Esophagus muscularis mucosa (tissue), 4 donors: ENCODE results near the gene FGD2. TPM values are rescaled to one million over a fixed set of nuclear protein-coding genes. Genes with fewer than 3 reads are reported as not detected.

ENCODE experiments used
- DNase-seq: peaks from one replicate; pipeline ENCODE4 v3.0.0-alpha.2; 2017; ENCODE audit errors: extremely low spot score
- H3K27ac ChIP-seq, 4 donors: fragments of 200-600 bp; sonication (generic); replicated peaks in 1 of 4; 1 replicate in 3 of 4; 2 replicates in 1 of 4; pipeline ENCODE4 v1.5.1; 2016 to 2019; ENCODE audit warnings: mild to moderate bottlenecking in 1 of 4
- H3K27me3 ChIP-seq, 4 donors: fragments of 200-600 bp; sonication (generic); one replicate each; pipeline versions ENCODE4 v1.5.1 to v1.6.0; 2016 to 2019
- H3K36me3 ChIP-seq, 4 donors: fragments of 200-600 bp; sonication (generic); one replicate each; pipeline ENCODE4 v1.5.1; 2016 to 2019
- H3K4me1 ChIP-seq, 4 donors: fragments of 200-600 bp; sonication (generic); one replicate each; pipeline ENCODE4 v1.5.1; 2016 to 2019
- H3K4me3 ChIP-seq, 4 donors: fragments of 200-600 bp; sonication (generic); 1 replicate in 2 of 4; 2 replicates in 2 of 4; pipeline ENCODE4 v1.5.1; 2016 to 2019; ENCODE audit warnings: mild to moderate bottlenecking in 4 of 4, moderate library complexity in 1 of 4
- H3K9me3 ChIP-seq, 4 donors: fragments of 200-600 bp; sonication (generic); 1 replicate in 3 of 4; 2 replicates in 1 of 4; pipeline ENCODE4 v1.5.1; 2016 to 2019
- CTCF ChIP-seq, 3 experiments: fragments of 200-600 bp in 2 of 3; fragments of 450-650 bp in 1 of 3; sonication (generic) in 2 of 3; IDR thresholded peaks; one replicate each; pipeline ENCODE4 v1.5.1; 2017 to 2019; ENCODE audit warnings: antibody characterized with exemption in 3 of 3, mild to moderate bottlenecking in 2 of 3, moderate library complexity in 1 of 3
- EP300 ChIP-seq: sonication (generic); formaldehyde crosslinking; IDR thresholded peaks from one replicate; pipeline ENCODE4 v1.6.1; 2017; ENCODE audit warnings: antibody characterized with exemption
- POLR2A ChIP-seq: fragments of 450-650 bp; IDR thresholded peaks from one replicate; pipeline ENCODE4 v1.6.1; 2017; ENCODE audit warnings: antibody characterized with exemption, moderate library complexity, mild to moderate bottlenecking, low read depth
- POLR2AphosphoS5 ChIP-seq, 2 donors: sonication (generic); formaldehyde crosslinking; IDR thresholded peaks; one replicate each; pipeline ENCODE4 v1.6.1; 2017; ENCODE audit warnings: antibody characterized with exemption in 2 of 2
- WGBS: methylation state at CpG from one replicate; pipeline ENCODE4 v1.1.5; 2018; 5-methylcytosine and 5-hydroxymethylcytosine counted together
- intact Hi-C: fragments of 100-400 bp; cut with DNase I; formaldehyde crosslinking; loops from one replicate; pipeline ENCODE4 v1.15.1; 2023
- total RNA-seq, 4 donors: library from RNA; depleted of rRNA; stranded (reverse); fragments of >200 nt; gene quantifications; one replicate each; pipeline versions ENCODE4 v1.1.0 to v1.2.1, GENCODE V29; 2016

The FGD2 gene
- total RNA-seq, 4 donors from 2014 or later = 13.9 to 23.1 (median 19.3) TPM

- 88% methylated on average over 5 of the region's 11 CpGs for WGBS
- H3K9me3 ChIP-seq = no peaks in the 10 kb centered on the region
- DNase-seq = no peak
- peaks cover 0 to 5% (median 0%) of the 10 kb centered on the region in 4 donors for H3K36me3 ChIP-seq
- no peaks in the 10 kb centered on the region for H3K4me1 ChIP-seq
- no peaks in the 10 kb centered on the region for H3K27me3 ChIP-seq
- intact Hi-C loops = no loop called here
- TF ChIP-seq CTCF (IDR thresholded peaks at IDR 0.05) (no peak), POLR2AphosphoS5 (IDR thresholded peaks at IDR 0.05) (no peak), EP300 (no peak), POLR2A (no peak)
- H3K27ac ChIP-seq = no peak overlapping the region
- H3K4me3 ChIP-seq = no peak overlapping the region
Measured at GRCh38 chr6:37011656-37012378, 6.4 kb downstream of the FGD2 start.

- Histone ChIP-seq H3K27ac (no peak overlapping the region), H3K4me3 (no peak overlapping the region), H3K9me3 (no peaks in the 10 kb centered on the region), H3K4me1 (peaks cover 7 to 19% (median 15%) of the 10 kb centered on the region in 4 donors), H3K27me3 (no peaks in the 10 kb centered on the region), H3K36me3 (peaks cover 0 to 5% (median 0%) of the 10 kb centered on the region in 4 donors)
- no peak for TF ChIP-seq POLR2AphosphoS5 (IDR thresholded peaks at IDR 0.05)
- TF ChIP-seq CTCF (IDR thresholded peaks at IDR 0.05) = no peak
- TF ChIP-seq EP300 = no peak
- TF ChIP-seq POLR2A = no peak
- DNase-seq = no peak
- intact Hi-C loops = no loop called here
- WGBS = 94% methylated on average over 12 of the region's 21 CpGs
Measured at GRCh38 chr6:37013516-37014491, 8.3 kb downstream of the FGD2 start.

GRCh38 chr6:37014667-37015066 is 9.2 kb downstream of the FGD2 start:
- Histone ChIP-seq H3K9me3 (no peaks in the 10 kb centered on the region), H3K4me3 (no peak overlapping the region), H3K27ac (no peak overlapping the region), H3K36me3 (peaks cover 0 to 5% (median 0%) of the 10 kb centered on the region in 4 donors), H3K27me3 (no peaks in the 10 kb centered on the region), H3K4me1 (peaks cover 13 to 27% (median 23%) of the 10 kb centered on the region in 4 donors)
- TF ChIP-seq CTCF (IDR thresholded peaks at IDR 0.05) = no peak
- no peak for TF ChIP-seq EP300
- DNase-seq = no peak
- WGBS = 94% methylated on average over 12 of the region's 12 CpGs
- intact Hi-C loops = loop anchor here (5.0 kb wide), 3 partner anchors 37 to 247 kb away; partner anchors contain the start of gene C6orf89

- Histone ChIP-seq H3K9me3 (no peaks in the 10 kb centered on the region), H3K27me3 (no peaks in the 10 kb centered on the region), H3K27ac (no peak overlapping the region), H3K4me3 (no peak overlapping the region), H3K4me1 (peaks cover 13 to 27% (median 23%) of the 10 kb centered on the region in 4 donors), H3K36me3 (peaks cover 0 to 5% (median 0%) of the 10 kb centered on the region in 4 donors)
- DNase-seq = no peak
- TF ChIP-seq POLR2A (no peak), EP300 (no peak), CTCF (IDR thresholded peaks at IDR 0.05) (no peak), POLR2AphosphoS5 (IDR thresholded peaks at IDR 0.05) (no peak)
- intact Hi-C loops = loop anchor here (5.0 kb wide), 3 partner anchors 38 to 248 kb away; partner anchors contain the start of gene C6orf89
- 90% methylated on average over 4 of the region's 9 CpGs for WGBS
Measured at GRCh38 chr6:37015532-37015931, 10.1 kb downstream of the FGD2 start.
